Ishikawa (cell line): ENCODE measurements around the gene CACNB2.

Source experiments
- CREB1 ChIP-seq: IDR thresholded peaks from 2 replicates; pipeline ENCODE4 v1.6.1; 2012; ENCODE audit warnings: low read depth
- FOXM1 ChIP-seq: IDR thresholded peaks from 2 replicates; pipeline ENCODE4 v1.6.1; 2012; ENCODE audit warnings: low read depth, borderline replicate concordance
- NFIC ChIP-seq: IDR thresholded peaks from 2 replicates; pipeline ENCODE4 v1.6.1; 2012
- RAD21 ChIP-seq: IDR thresholded peaks from 2 replicates; pipeline ENCODE4 v1.6.1; 2012; ENCODE audit warnings: low read depth
- TEAD4 ChIP-seq: IDR thresholded peaks from 2 replicates; pipeline ENCODE4 v1.6.1; 2012
- TF ChIP-seq, protein P1 (sequence below): IDR thresholded peaks from 2 replicates; pipeline ENCODE4 v1.6.1; 2012; ENCODE audit warnings: low read depth, mild to moderate bottlenecking
- TF ChIP-seq, protein P2 (sequence below): IDR thresholded peaks from 2 replicates; pipeline ENCODE4 v1.6.1; 2012

GRCh38 chr10:18214691-18215563, 74.7 kb downstream of the CACNB2 start:
- TF ChIP-seq, protein P1, sequence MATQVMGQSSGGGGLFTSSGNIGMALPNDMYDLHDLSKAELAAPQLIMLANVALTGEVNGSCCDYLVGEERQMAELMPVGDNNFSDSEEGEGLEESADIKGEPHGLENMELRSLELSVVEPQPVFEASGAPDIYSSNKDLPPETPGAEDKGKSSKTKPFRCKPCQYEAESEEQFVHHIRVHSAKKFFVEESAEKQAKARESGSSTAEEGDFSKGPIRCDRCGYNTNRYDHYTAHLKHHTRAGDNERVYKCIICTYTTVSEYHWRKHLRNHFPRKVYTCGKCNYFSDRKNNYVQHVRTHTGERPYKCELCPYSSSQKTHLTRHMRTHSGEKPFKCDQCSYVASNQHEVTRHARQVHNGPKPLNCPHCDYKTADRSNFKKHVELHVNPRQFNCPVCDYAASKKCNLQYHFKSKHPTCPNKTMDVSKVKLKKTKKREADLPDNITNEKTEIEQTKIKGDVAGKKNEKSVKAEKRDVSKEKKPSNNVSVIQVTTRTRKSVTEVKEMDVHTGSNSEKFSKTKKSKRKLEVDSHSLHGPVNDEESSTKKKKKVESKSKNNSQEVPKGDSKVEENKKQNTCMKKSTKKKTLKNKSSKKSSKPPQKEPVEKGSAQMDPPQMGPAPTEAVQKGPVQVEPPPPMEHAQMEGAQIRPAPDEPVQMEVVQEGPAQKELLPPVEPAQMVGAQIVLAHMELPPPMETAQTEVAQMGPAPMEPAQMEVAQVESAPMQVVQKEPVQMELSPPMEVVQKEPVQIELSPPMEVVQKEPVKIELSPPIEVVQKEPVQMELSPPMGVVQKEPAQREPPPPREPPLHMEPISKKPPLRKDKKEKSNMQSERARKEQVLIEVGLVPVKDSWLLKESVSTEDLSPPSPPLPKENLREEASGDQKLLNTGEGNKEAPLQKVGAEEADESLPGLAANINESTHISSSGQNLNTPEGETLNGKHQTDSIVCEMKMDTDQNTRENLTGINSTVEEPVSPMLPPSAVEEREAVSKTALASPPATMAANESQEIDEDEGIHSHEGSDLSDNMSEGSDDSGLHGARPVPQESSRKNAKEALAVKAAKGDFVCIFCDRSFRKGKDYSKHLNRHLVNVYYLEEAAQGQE: no peak
- TF ChIP-seq NFIC: no peak
- no peak for TF ChIP-seq CREB1
- no peak for TF ChIP-seq TEAD4
- no peak for TF ChIP-seq FOXM1
- TF ChIP-seq, protein P2, sequence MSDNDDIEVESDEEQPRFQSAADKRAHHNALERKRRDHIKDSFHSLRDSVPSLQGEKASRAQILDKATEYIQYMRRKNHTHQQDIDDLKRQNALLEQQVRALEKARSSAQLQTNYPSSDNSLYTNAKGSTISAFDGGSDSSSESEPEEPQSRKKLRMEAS: no peak
- TF ChIP-seq RAD21: peak; percentile 68
